DOHH2 (cell line): ENCODE measurements around the gene OMP.

Source experiments
- H3F3A ChIP-seq: fragments of 200-600 bp; sonication (generic), shearing (Covaris generic); 2 replicates; pipeline ENCODE4 v1.6.0; 2016; ENCODE audit warnings: antibody characterized with exemption, mild to moderate bottlenecking; ENCODE audit not compliant: control insufficient read depth, insufficient read depth
- H3K27ac ChIP-seq: fragments of 200-600 bp; sonication (generic); 2 replicates; pipeline ENCODE4 v1.5.1; 2014; ENCODE audit warnings: low read depth, mild to moderate bottlenecking, low read length, moderate library complexity
- H3K27me3 ChIP-seq: fragments of 200-600 bp; sonication (generic); 2 replicates; pipeline ENCODE4 v1.6.1; 2014; ENCODE audit warnings: mild to moderate bottlenecking, low read length, mixed read lengths; ENCODE audit not compliant: control insufficient read depth
- H3K36me3 ChIP-seq: fragments of 200-600 bp; sonication (generic); 2 replicates; pipeline ENCODE4 v1.6.1; 2014; ENCODE audit warnings: mild to moderate bottlenecking, low read length, moderate library complexity, mixed read lengths; ENCODE audit not compliant: control insufficient read depth
- H3K4me1 ChIP-seq: fragments of 200-600 bp; sonication (generic); 2 replicates; pipeline ENCODE4 v1.6.1; 2014; ENCODE audit warnings: mild to moderate bottlenecking, low read length, mixed read lengths; ENCODE audit not compliant: control insufficient read depth
- H3K4me2 ChIP-seq: fragments of 200-600 bp; sonication (generic); 2 replicates; pipeline ENCODE4 v1.6.0; 2014; ENCODE audit warnings: mild to moderate bottlenecking, low read length, moderate library complexity
- H3K4me3 ChIP-seq: fragments of 200-600 bp; sonication (generic); 2 replicates; pipeline ENCODE4 v1.5.1; 2014; ENCODE audit warnings: mild to moderate bottlenecking, low read length, mixed read lengths
- H3K79me2 ChIP-seq: fragments of 200-600 bp; sonication (generic); 2 replicates; pipeline ENCODE4 v1.6.1; 2014; ENCODE audit warnings: mild to moderate bottlenecking, low read length, mixed read lengths; ENCODE audit not compliant: control insufficient read depth
- H3K9me2 ChIP-seq: fragments of 200-600 bp; sonication (generic); replicated peaks from 2 replicates; pipeline ENCODE4 v1.6.1; 2014; ENCODE audit warnings: mild to moderate bottlenecking, low read length, mixed read lengths; ENCODE audit not compliant: control insufficient read depth
- H3K9me3 ChIP-seq: fragments of 200-600 bp; sonication (generic); 2 replicates; pipeline ENCODE4 v1.6.1; 2014; ENCODE audit warnings: antibody characterized with exemption, low read length, mixed read lengths; ENCODE audit not compliant: control insufficient read depth, insufficient read depth
- H4K20me1 ChIP-seq: fragments of 200-600 bp; sonication (generic); 2 replicates; pipeline ENCODE4 v1.6.0; 2014; ENCODE audit warnings: low read depth, mild to moderate bottlenecking, antibody characterized with exemption, low read length, moderate library complexity; ENCODE audit not compliant: control insufficient read depth, insufficient read depth
- CTCF ChIP-seq: fragments of 200-600 bp; sonication (generic); IDR thresholded peaks from one replicate; pipeline ENCODE4 v1.5.1; 2014; ENCODE audit warnings: antibody characterized with exemption, mild to moderate bottlenecking, low read depth, low read length; ENCODE audit not compliant: poor library complexity, severe bottlenecking
- EZH2phosphoT487 ChIP-seq: fragments of 200-600 bp; sonication (generic); IDR thresholded peaks from 2 replicates; pipeline ENCODE4 v1.6.1; 2017; ENCODE audit warnings: borderline replicate concordance, mild to moderate bottlenecking, antibody characterized with exemption, low read length, moderate library complexity, mixed read lengths

The OMP gene

GRCh38 chr11:77121096-77121640 is 18.5 kb downstream of the OMP start:
- H3K4me1 ChIP-seq = no peaks in the 10 kb centered on the region
- H3K27me3 ChIP-seq = no peaks in the 10 kb centered on the region
- no peaks in the 10 kb centered on the region for H3K9me2 ChIP-seq
- no peak overlapping the region for H3K27ac ChIP-seq
- no peaks in the 10 kb centered on the region for H3K9me3 ChIP-seq
- TF ChIP-seq CTCF = no peak
- no peak for TF ChIP-seq EZH2phosphoT487
- H4K20me1 ChIP-seq = no peaks in the 10 kb centered on the region
- H3F3A ChIP-seq = no peaks in the 10 kb centered on the region
- H3K36me3 ChIP-seq = no peaks in the 10 kb centered on the region
- no peak overlapping the region for H3K4me3 ChIP-seq
- H3K4me2 ChIP-seq = no peak overlapping the region
- no peaks in the 10 kb centered on the region for H3K79me2 ChIP-seq

- Histone ChIP-seq H4K20me1 (no peaks in the 10 kb centered on the region), H3K4me2 (no peak overlapping the region), H3K36me3 (no peaks in the 10 kb centered on the region), H3K4me3 (no peak overlapping the region), H3K9me3 (no peaks in the 10 kb centered on the region), H3K27ac (no peak overlapping the region), H3K27me3 (no peaks in the 10 kb centered on the region), H3F3A (no peaks in the 10 kb centered on the region), H3K79me2 (no peaks in the 10 kb centered on the region), H3K4me1 (no peaks in the 10 kb centered on the region), H3K9me2 (no peaks in the 10 kb centered on the region)
- TF ChIP-seq CTCF (no peak), EZH2phosphoT487 (no peak)
Observed at GRCh38 chr11:77121876-77122575, 19.4 kb downstream of the OMP start.

DNA sequence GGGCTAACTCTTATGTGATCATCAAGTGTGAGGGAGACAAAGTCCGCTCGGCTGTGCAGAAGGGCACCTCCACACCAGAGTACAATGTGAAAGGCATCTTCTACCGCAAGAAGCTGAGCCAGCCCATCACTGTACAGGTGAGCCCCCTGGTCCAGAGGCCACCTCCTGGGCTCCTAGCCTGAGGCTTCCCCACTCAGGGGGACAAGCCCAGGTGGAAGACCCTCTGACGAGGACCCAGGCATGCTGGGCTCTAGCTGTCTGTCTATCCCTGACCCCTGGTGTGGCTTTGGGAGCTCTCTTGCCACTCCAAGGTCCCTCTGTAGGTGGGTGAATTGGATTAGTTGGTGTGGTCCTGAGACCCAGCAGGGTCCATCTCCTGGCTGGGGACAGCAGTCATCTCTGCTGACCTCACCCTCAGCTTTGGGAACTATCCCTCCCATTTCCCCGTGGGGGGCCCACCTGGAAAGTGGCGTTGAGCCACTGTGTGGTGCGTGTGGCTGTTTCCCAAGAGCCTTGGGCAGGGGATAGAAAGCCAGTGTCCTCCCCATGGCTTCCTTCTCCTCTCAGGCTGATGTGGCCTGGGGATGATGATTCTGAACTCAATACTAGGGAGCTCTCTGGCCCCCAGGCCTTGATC is 20.1 kb downstream of the OMP start:
- H3K4me3 ChIP-seq = no peak overlapping the region
- no peaks in the 10 kb centered on the region for H3K9me2 ChIP-seq
- H3F3A ChIP-seq = no peaks in the 10 kb centered on the region
- H3K36me3 ChIP-seq = no peaks in the 10 kb centered on the region
- TF ChIP-seq EZH2phosphoT487 = no peak
- no peak for TF ChIP-seq CTCF
- no peaks in the 10 kb centered on the region for H4K20me1 ChIP-seq
- H3K9me3 ChIP-seq = no peaks in the 10 kb centered on the region
- H3K27ac ChIP-seq = no peak overlapping the region
- peaks cover 5% of the 10 kb centered on the region for H3K4me1 ChIP-seq
- H3K79me2 ChIP-seq = no peaks in the 10 kb centered on the region
- no peaks in the 10 kb centered on the region for H3K27me3 ChIP-seq
- no peak overlapping the region for H3K4me2 ChIP-seq
